GM19351 (cell line): Measurements from ENCODE around the gene GPD1.
"Not testable (repeated sequence)": the region's sequence is repeated elsewhere in the genome, so short reads cannot be mapped to it uniquely, and the experiment has no call there.

Experiments
- ATAC-seq: cut with Tn5 transposase; IDR thresholded peaks from one replicate; pipeline ENCODE4 v1.9.1; 2021; ENCODE audit warnings: mild to moderate bottlenecking, moderate library complexity; ENCODE audit not compliant: unreplicated experiment

GPD1 gene

GRCh38 chr12:50120521-50120920 is 16.7 kb downstream of the GPD1 start:
- ATAC-seq, result no peak

- no peak for ATAC-seq
Measured at GRCh38 chr12:50120953-50121352, 17.1 kb downstream of the GPD1 start.

GRCh38 chr12:50121641-50122040 is 17.8 kb downstream of the GPD1 start:
- ATAC-seq, result no peak

GRCh38 chr12:50123203-50123602 is 19.4 kb downstream of the GPD1 start:
- no peak for ATAC-seq

GRCh38 chr12:50127546-50127945 is 23.7 kb downstream of the GPD1 start:
- no peak for ATAC-seq

- no peak for ATAC-seq
Measured at GRCh38 chr12:50129290-50129689, 25.5 kb downstream of the GPD1 start.

- ATAC-seq, result no peak
Measured at GRCh38 chr12:50132505-50133135, 28.8 kb downstream of the GPD1 start.

GRCh38 chr12:50142993-50143392 is 39.2 kb downstream of the GPD1 start:
- ATAC-seq, result no peak

- ATAC-seq, result no peak
Measured at GRCh38 chr12:50145439-50145838, 41.6 kb downstream of the GPD1 start.

GRCh38 chr12:50147281-50147680 is 43.5 kb downstream of the GPD1 start:
- ATAC-seq, result no peak

GRCh38 chr12:50148011-50148410 is 44.2 kb downstream of the GPD1 start:
- ATAC-seq, result not testable (repeated sequence)

GRCh38 chr12:50149311-50149710 is 45.5 kb downstream of the GPD1 start:
- ATAC-seq, result no peak

- ATAC-seq, result no peak
Measured at GRCh38 chr12:50151047-50151687, 47.4 kb downstream of the GPD1 start.

GRCh38 chr12:50154947-50155346 is 51.1 kb downstream of the GPD1 start:
- not testable (repeated sequence) for ATAC-seq

- ATAC-seq, result no peak
Measured at GRCh38 chr12:50156641-50157040, 52.8 kb downstream of the GPD1 start.

GRCh38 chr12:50157259-50157658 is 53.5 kb downstream of the GPD1 start:
- no peak for ATAC-seq

- no peak for ATAC-seq
Measured at GRCh38 chr12:50160643-50161042, 56.8 kb downstream of the GPD1 start.
